GM12891 (cell line): Measurements from ENCODE around the gene TACC2.

ENCODE experiments used
- DNase-seq: peaks from one replicate; pipeline ENCODE4 v3.0.0; 2011; ENCODE audit warnings: low spot score; ENCODE audit not compliant: insufficient read length
- FAIRE-seq: peaks from 2 replicates; lab custom pipeline; 2011; peaks lifted over from hg19 to GRCh38; lab: Jason Lieb, UNC
- PAX5 ChIP-seq: IDR thresholded peaks from 2 replicates; pipeline ENCODE4 v1.6.1; 2011; ENCODE audit warnings: low read length, moderate library complexity, mild to moderate bottlenecking; ENCODE audit not compliant: insufficient read depth, severe bottlenecking
- POLR2A ChIP-seq: IDR thresholded peaks from 2 replicates; pipeline ENCODE4 v1.6.1; 2011; ENCODE audit warnings: low read depth, low read length, control low read depth
- POLR2AphosphoS5 ChIP-seq: IDR thresholded peaks from 2 replicates; pipeline ENCODE4 v1.6.1; 2011; ENCODE audit warnings: low read depth, low read length, control low read depth
- POU2F2 ChIP-seq: IDR thresholded peaks from 2 replicates; pipeline ENCODE4 v1.6.1; 2011; ENCODE audit warnings: low read depth, mild to moderate bottlenecking, control low read depth, low read length, moderate library complexity
- SPI1 ChIP-seq: IDR thresholded peaks from 2 replicates; pipeline ENCODE4 v1.6.1; 2011; ENCODE audit warnings: low read depth, low read length, control low read depth
- TAF1 ChIP-seq: IDR thresholded peaks from 2 replicates; pipeline ENCODE4 v1.6.1; 2011; ENCODE audit warnings: low read depth, low read length, control low read depth

TACC2 gene

DNA sequence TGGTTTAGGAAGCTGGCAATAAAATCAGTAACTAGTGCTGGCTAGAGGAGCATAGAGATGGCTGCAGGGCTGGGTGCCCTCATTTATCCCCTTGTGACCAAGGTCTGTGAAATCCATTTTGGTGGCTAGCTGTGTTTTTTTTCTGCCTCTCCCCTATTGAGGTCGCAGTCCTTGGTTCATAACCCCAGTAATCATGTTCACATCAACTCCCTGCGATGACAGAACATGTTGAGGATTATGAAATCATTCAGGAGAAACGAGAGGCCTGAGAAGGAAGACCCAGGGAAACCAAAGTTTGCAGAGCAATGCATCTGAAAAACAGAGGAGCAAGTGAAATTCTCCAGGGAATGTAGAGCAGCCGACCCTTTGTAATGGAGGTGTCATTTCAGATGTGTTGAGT is 126.9 kb downstream of the TACC2 start:
- TF ChIP-seq POLR2A, result no peak
- no peak for TF ChIP-seq POLR2AphosphoS5
- no peak for TF ChIP-seq POU2F2
- no peak for TF ChIP-seq TAF1
- no peak for TF ChIP-seq SPI1
- no peak for TF ChIP-seq PAX5
- no peak for DNase-seq
- no peak for FAIRE-seq

DNA sequence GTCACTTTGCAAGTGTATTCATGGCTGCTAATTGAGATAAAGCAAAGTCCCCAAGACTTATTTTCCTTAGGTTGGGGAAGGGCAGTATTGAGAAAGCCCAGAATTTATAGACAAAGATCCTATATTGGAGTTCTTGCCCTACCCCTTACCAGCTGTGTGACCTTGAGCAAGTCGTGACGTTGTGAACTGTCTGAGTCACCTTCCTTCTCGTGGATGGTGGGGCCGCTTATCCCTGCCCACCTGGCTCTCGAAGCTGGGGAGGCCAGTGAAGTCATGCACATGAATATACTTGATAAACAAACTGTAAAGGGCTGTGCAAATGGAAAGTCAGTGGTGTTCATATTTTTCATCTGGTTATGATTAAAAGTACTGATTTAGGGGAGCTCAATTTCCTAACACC is 127.4 kb downstream of the TACC2 start:
- no peak for TF ChIP-seq PAX5
- no peak for TF ChIP-seq SPI1
- FAIRE-seq (no peak), DNase-seq (no peak)

DNA sequence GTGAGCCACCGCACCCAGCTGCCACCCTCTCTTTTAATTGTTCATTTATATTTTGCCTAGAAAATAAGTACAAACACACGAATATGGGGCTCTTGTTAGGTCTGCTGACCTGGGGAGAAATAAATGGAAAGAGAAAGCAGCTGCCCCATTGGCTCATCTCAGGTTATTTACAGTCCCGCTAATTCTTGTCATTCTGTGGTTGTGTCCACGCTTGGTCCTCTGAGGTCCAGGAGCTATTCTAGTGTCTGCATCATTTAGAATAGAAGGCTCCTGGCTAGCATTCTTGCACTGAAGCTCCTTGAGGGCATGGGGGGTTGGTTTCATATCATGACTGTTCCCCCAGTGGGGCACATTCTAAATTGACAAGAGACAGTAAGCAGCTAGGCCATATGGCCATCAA is 128.5 kb downstream of the TACC2 start:
- TF ChIP-seq POU2F2, result no peak
- TF ChIP-seq TAF1, result no peak
- no peak for TF ChIP-seq SPI1
- no peak for TF ChIP-seq POLR2AphosphoS5
- TF ChIP-seq PAX5, result no peak
- no peak for TF ChIP-seq POLR2A
- DNase-seq (no peak), FAIRE-seq (no peak)

DNA sequence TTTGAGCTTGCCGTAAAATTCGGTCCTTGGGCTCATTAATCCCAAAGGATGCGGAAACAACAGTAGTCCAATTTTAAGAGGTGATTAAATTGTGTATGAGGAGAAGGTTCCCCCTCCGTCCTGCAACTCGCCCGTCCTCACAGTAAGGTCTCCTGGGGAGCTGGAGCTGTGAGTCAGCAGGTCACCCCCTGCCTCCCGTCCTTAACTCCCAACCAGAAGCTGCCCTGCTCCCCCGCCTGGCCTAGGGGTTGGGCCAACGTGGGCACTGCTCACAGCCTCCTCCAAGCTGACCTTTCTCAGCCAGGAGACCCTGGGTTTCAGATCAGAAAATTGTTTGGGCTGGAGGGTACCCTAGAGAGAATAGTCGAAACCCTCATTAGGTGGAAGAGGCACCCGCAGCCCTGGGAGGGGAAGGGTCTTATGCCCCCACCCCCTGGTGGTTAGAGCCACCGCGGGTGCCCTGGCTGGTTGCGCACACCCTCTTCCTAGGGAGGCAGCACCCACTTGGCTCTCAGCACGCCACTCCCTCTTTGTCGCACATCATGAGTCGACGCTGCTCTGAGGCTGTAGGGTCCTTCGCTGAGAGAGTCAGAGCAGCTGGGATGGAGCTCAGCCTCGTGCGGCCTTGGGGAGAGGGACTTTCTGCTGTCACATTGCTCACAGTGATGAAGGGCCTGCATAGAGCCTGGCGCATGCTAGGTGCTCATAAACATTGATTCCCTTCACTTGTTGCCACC is 131.2 kb downstream of the TACC2 start:
- no peak for FAIRE-seq
- TF ChIP-seq TAF1, result no peak
- TF ChIP-seq POU2F2, result no peak
- no peak for TF ChIP-seq POLR2A
- TF ChIP-seq SPI1, result no peak
- no peak for TF ChIP-seq POLR2AphosphoS5
- no peak for TF ChIP-seq PAX5
- no peak for DNase-seq

DNA sequence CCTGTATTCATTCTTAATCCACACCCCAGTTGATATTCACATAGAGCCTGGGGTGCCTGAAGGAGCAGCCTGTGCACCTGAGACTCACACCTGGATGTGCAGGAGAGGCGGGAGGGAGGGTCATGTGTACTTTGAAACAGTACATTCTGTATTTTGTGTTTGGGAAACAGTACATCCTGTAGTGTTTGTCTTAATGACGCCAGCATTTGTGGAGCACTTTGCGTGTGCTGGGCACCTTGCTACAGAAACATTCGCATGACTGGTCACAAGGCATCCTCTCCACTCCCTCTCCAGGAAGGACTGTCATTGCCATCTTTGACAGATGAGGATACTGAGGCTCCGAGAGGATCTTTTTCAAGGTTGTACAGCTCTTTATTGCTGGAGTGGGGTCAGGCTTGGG is 132.1 kb downstream of the TACC2 start:
- no peak for DNase-seq
- no peak for FAIRE-seq
- TF ChIP-seq POLR2A (no peak), SPI1 (no peak), POU2F2 (no peak), TAF1 (no peak)

DNA sequence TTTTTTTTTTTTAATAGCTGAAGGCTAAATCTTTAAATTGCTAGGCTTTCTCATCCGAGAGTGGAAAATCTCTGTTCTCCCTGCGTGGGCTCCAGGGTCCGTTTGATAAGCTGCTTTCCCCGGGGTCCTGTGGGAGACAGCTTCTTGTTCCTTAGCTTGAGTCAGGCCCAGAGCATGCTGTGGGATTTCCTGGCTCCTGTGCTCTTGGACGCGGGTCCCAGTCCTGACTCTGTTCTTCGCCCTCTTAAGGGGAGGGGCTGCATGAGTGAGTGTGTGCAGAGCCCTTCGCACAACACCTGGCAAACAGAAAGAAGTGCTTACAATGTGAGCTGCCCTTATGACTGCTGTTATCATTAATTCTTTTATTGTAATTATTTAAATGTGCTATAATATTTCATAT is 133.5 kb downstream of the TACC2 start:
- FAIRE-seq, result no peak
- no peak for DNase-seq
- TF ChIP-seq POU2F2 (no peak), POLR2A (no peak), PAX5 (no peak), SPI1 (no peak), TAF1 (no peak), POLR2AphosphoS5 (no peak)

DNA sequence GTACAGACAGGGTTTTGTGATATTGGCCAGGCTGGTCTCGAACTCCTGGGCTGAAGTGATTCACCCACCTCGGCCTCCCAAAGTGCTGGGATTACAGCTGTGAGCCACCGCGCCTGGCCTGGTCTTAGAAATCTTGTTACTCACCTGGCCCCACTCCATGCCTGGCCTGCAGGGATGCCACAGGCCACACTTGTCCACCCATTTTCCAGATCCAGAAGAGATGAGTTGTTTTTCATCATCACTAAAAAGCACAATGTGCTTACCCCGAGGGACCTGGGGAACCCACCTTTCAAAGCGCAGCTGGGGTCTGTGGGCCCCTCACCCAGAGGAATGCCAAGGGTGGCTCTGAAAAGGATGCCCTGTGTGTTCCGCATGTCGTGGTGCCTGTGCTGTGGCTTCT is 134.2 kb downstream of the TACC2 start:
- TF ChIP-seq POU2F2 (no peak), POLR2AphosphoS5 (no peak)
- no peak for FAIRE-seq
- no peak for DNase-seq

DNA sequence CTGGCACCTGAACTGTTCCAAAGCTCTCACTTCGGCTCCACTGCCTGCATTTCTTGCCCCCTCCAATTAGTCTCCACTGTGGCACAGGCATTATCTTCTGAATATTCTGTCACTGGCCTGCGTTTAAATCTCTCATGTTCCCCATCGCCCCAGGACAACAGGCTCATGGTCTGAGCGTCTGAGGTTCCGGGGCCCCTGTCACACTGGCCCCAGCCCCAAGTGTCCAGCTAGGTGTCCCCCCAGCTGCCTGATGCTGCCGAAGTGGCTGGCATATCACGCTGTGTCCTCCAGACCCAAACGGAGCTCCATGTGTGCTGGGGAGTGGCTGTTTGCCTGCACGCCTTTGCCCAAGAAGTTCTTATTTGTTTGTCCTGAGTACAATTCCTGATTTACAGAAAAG is 135.4 kb downstream of the TACC2 start:
- no peak for TF ChIP-seq POLR2AphosphoS5
- no peak for TF ChIP-seq POLR2A
- TF ChIP-seq POU2F2, result no peak
- no peak for TF ChIP-seq TAF1
- TF ChIP-seq SPI1, result no peak
- TF ChIP-seq PAX5, result no peak
- DNase-seq, result no peak
- FAIRE-seq, result no peak

DNA sequence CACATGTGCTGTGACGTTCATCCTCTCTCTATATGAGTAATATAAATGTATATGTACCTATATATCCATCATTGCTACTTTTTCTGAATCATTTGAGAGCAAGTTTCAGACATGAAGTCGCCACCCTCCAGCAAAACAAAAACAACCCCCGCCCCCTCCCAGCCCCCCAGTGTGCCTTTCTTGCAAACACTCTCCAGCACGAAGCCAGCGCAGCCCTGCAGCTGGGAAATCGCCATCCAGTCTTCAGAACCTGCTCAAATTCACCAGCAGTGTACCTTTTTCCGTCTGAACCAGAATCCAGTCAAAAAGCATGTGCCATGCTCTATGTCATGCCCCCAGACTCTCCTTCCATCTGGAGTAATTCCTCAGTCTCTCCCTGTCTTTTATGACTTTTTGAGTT is 135.8 kb downstream of the TACC2 start:
- DNase-seq (no peak), FAIRE-seq (no peak)
- TF ChIP-seq POU2F2 (no peak), POLR2A (no peak), PAX5 (no peak), POLR2AphosphoS5 (no peak), TAF1 (no peak), SPI1 (no peak)

DNA sequence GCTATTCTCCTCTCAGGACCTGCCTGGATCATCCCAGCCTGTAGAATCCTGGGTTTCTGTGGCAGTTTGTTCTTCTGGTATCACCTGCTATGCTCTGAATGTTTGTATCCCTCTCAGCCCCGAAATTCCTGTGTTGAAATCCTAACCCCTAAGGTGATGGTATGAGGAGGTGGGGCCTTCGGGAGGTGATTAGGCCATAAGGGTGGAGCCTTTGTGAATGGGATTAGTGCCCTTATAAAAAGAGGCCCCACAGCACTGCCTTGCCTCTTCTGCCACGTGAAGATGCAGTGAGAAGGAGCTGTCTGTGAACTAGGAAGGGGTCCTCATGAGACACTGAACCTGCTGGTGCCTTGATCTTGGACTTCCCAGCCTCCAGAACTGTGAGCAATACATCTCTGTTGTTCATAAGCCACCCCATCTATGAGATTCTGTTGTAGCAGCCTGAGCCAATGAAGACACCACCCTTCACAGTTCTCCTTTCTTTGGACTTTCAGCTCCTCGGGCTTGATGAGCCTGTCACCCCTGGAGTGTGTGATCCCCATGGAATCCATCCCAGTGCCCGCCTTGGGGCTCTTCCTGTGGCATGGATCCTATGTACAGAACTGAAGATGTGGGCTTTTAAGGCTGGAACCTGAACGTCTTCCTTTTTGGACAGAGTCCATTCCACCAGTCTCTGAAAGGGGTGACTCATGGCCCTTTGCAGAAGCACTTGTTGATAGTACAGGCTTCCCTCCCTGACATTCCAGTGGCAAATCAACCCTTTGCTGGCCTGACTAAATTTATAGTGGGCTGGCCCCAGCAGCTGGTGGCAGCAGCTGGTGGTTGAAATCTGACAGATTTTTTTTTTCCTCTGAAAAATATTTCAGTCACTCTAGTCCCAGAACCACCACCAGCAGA is 138.0 kb downstream of the TACC2 start:
- FAIRE-seq (no peak), DNase-seq (no peak)
- TF ChIP-seq POLR2A, result no peak
- TF ChIP-seq PAX5, result no peak
- TF ChIP-seq POLR2AphosphoS5, result no peak
- no peak for TF ChIP-seq TAF1
- TF ChIP-seq SPI1, result no peak
- TF ChIP-seq POU2F2, result no peak
